HepG2 (cell line): ENCODE measurements around the gene TPX2. TPM values are rescaled to one million over a fixed set of nuclear protein-coding genes. Genes with fewer than 3 reads are reported as not detected.

ENCODE experiments used
- CAMTA2 ChIP-seq: sonication (generic); formaldehyde crosslinking; IDR thresholded peaks from 2 replicates; pipeline ENCODE4 v1.4.0; 2020; ENCODE audit warnings: mild to moderate bottlenecking, missing genetic modification reagents, borderline replicate concordance
- CBX1 ChIP-seq: IDR thresholded peaks from one replicate; pipeline ENCODE4 v1.6.1; 2016; ENCODE audit warnings: antibody characterized with exemption, low read depth
- DMAP1 ChIP-seq: IDR thresholded peaks from 2 replicates; pipeline ENCODE4 v1.6.1; 2016
- ETV5 ChIP-seq: IDR thresholded peaks from 2 replicates; pipeline ENCODE4 v1.6.1; 2018; ENCODE audit warnings: missing biosample characterization, missing genetic modification reagents, inconsistent platforms, borderline replicate concordance
- KDM3A ChIP-seq: IDR thresholded peaks from 2 replicates; pipeline ENCODE4 v1.6.1; 2018; ENCODE audit warnings: low read depth, missing compliant biosample characterization
- KDM5B ChIP-seq: sonication (generic); formaldehyde crosslinking; IDR thresholded peaks from 2 replicates; pipeline ENCODE4 v1.4.0; 2020; ENCODE audit warnings: missing genetic modification reagents, mild to moderate bottlenecking, borderline replicate concordance
- MATR3 ChIP-seq: sonication (generic); formaldehyde crosslinking; IDR thresholded peaks from 2 replicates; pipeline ENCODE4 v1.4.0; 2020; ENCODE audit warnings: missing genetic modification reagents
- MIER3 ChIP-seq: IDR thresholded peaks from 2 replicates; pipeline ENCODE4 v1.6.1; 2016; ENCODE audit warnings: missing compliant biosample characterization, borderline replicate concordance
- NFKB2 ChIP-seq: sonication (generic); formaldehyde crosslinking; IDR thresholded peaks from 2 replicates; pipeline ENCODE4 v1.4.0; 2020; ENCODE audit warnings: missing genetic modification reagents, borderline replicate concordance
- PHF20 ChIP-seq: sonication (generic); formaldehyde crosslinking; IDR thresholded peaks from 2 replicates; pipeline ENCODE4 v1.5.0; 2020; ENCODE audit warnings: mild to moderate bottlenecking, missing genetic modification reagents
- SAP130 ChIP-seq: IDR thresholded peaks from 2 replicates; pipeline ENCODE4 v1.6.1; 2016; ENCODE audit warnings: low read depth
- SKIL ChIP-seq: sonication (generic); formaldehyde crosslinking; IDR thresholded peaks from 2 replicates; pipeline ENCODE4 v1.8.0; 2022; ENCODE audit warnings: missing genetic modification reagents, mild to moderate bottlenecking, moderate library complexity, borderline replicate concordance
- TMF1 ChIP-seq: sonication (generic); formaldehyde crosslinking; IDR thresholded peaks from 2 replicates; pipeline ENCODE4 v1.8.1; 2022; ENCODE audit warnings: low read depth, missing genetic modification reagents
- ZBTB2 ChIP-seq: sonication (generic); formaldehyde crosslinking; IDR thresholded peaks from 2 replicates; pipeline ENCODE4 v1.8.0; 2022; ENCODE audit warnings: low read depth, missing genetic modification reagents
- ZFP37 ChIP-seq: sonication (generic); formaldehyde crosslinking; IDR thresholded peaks from 2 replicates; pipeline ENCODE4 v1.4.0; 2020; ENCODE audit warnings: missing genetic modification reagents, borderline replicate concordance
- ZFP41 ChIP-seq: sonication (generic); formaldehyde crosslinking; IDR thresholded peaks from 2 replicates; pipeline ENCODE4 v1.4.0; 2020; ENCODE audit warnings: mild to moderate bottlenecking, missing genetic modification reagents, borderline replicate concordance
- ZMYM4 ChIP-seq: sonication (generic); formaldehyde crosslinking; IDR thresholded peaks from 2 replicates; pipeline ENCODE4 v1.8.1; 2023; ENCODE audit warnings: mild to moderate bottlenecking, missing genetic modification reagents
- ZNF160 ChIP-seq: sonication (generic); formaldehyde crosslinking; IDR thresholded peaks from 2 replicates; pipeline ENCODE4 v1.8.0; 2022; ENCODE audit warnings: mild to moderate bottlenecking, inconsistent platforms, missing genetic modification reagents
- ZNF18 ChIP-seq: sonication (generic); formaldehyde crosslinking; IDR thresholded peaks from 2 replicates; pipeline ENCODE4 v1.8.0; 2022; ENCODE audit warnings: mild to moderate bottlenecking, missing genetic modification reagents; ENCODE audit not compliant: insufficient replicate concordance
- ZNF431 ChIP-seq: sonication (generic); formaldehyde crosslinking; IDR thresholded peaks from 2 replicates; pipeline ENCODE4 v1.9.0; 2022; ENCODE audit warnings: missing genetic modification reagents, low read depth, mild to moderate bottlenecking, borderline replicate concordance
- ZNF530 ChIP-seq: sonication (generic); formaldehyde crosslinking; IDR thresholded peaks from 2 replicates; pipeline ENCODE4 v1.5.0; 2020; ENCODE audit warnings: low read depth, mild to moderate bottlenecking, missing genetic modification reagents
- ZNF616 ChIP-seq: sonication (generic); formaldehyde crosslinking; IDR thresholded peaks from 2 replicates; pipeline ENCODE4 v1.5.0; 2020; ENCODE audit warnings: low read depth, mild to moderate bottlenecking, missing genetic modification reagents
- ZSCAN21 ChIP-seq: sonication (generic); formaldehyde crosslinking; IDR thresholded peaks from 2 replicates; pipeline ENCODE4 v1.8.0; 2022; ENCODE audit warnings: mild to moderate bottlenecking, missing genetic modification reagents, moderate library complexity, borderline replicate concordance
- ZSCAN29 ChIP-seq: sonication (generic); formaldehyde crosslinking; conservative IDR thresholded peaks from 2 replicates; pipeline ENCODE4 v1.4.0; 2020; ENCODE audit warnings: mild to moderate bottlenecking, missing genetic modification reagents
- polyA plus RNA-seq, 8 experiments: library from polyadenylated mRNA; depleted of rRNA in 3 of 8; stranded (reverse) in 7 of 8; unstranded in 1 of 8; fragments of >200 nt; fragmentation: Illumina TruSeq in 4 of 8; extraction: Trizol in 4 of 8; gene quantifications; 2 replicates each; pipeline versions ENCODE4 v1.2.1 to v1.2.3, GENCODE V29; 2011 to 2016; ENCODE audit warnings: low read depth in 4 of 8, missing spikeins in 1 of 8, mixed read lengths in 1 of 8; ENCODE audit not compliant: insufficient read depth in 1 of 8
- total RNA-seq, 5 experiments: library from RNA; depleted of rRNA; stranded (reverse); fragments of >200 nt; fragmentation: Illumina TruSeq; extraction: Trizol; gene quantifications; 2 replicates each; pipeline ENCODE4 v1.2.3, GENCODE V29; 2016; ENCODE audit warnings: low read depth in 1 of 5

TPX2 gene
- total and polyA plus RNA-seq, 2 of the 13 experiments (the other 11 are each of a cell fraction or from before 2014, with no cell fraction given) = 34.3 to 124 TPM

GRCh38 chr20:31721408-31722256 is 17.5 kb upstream of the TPX2 start (continued):
- TF ChIP-seq ZNF616 (0 out of 2 replicates have a peak, but pooled peaks have one; percentile 35), ZBTB2 (CRISPR knock-in tag) (0 out of 2 replicates have a peak, but pooled peaks have one; percentile 41), ZFP41 (CRISPR knock-in tag) (no peak), TMF1 (CRISPR knock-in tag) (peak; percentile 56), ZNF530 (0 out of 2 replicates have a peak, but pooled peaks have one; percentile 9), ZMYM4 (CRISPR knock-in tag) (no peak), ZNF160 (peak; percentile 63; the same call in 1 of the 2 replicates), ZSCAN21 (CRISPR knock-in tag) (peak; percentile 18; the same call in 1 of the 2 replicates), SAP130 (CRISPR knock-in tag) (peak; percentile 45), MATR3 (CRISPR knock-in tag) (no peak), CBX1 (no peak), ZFP37 (CRISPR knock-in tag) (0 out of 2 replicates have a peak, but pooled peaks have one; percentile 57), CAMTA2 (CRISPR knock-in tag) (0 out of 2 replicates have a peak, but pooled peaks have one; percentile 13), DMAP1 (CRISPR knock-in tag) (no peak), NFKB2 (peak; percentile 82), SKIL (peak; percentile 59; the same call in 1 of the 2 replicates), KDM5B (CRISPR knock-in tag) (peak; percentile 40; the same call in 1 of the 2 replicates), ZNF18 (CRISPR knock-in tag) (peak; percentile 60), PHF20 (CRISPR knock-in tag) (no peak), KDM3A (CRISPR knock-in tag) (0 out of 2 replicates have a peak, but pooled peaks have one; percentile 21), ZSCAN29 (CRISPR knock-in tag) (no peak; the same call in 1 of the 2 replicates), ETV5 (CRISPR knock-in tag) (peak; percentile 10; the same call in 1 of the 2 replicates), ZNF431 (CRISPR knock-in tag) (0 out of 2 replicates have a peak, but pooled peaks have one; percentile 29), MIER3 (CRISPR knock-in tag) (peak; percentile 15; the same call in 1 of the 2 replicates)
